Middle frontal gyrus (tissue), 1 donor: ENCODE measurements around the gene DIP2C.
"Not testable (repeated sequence)": the region's sequence is repeated elsewhere in the genome, so short reads cannot be mapped to it uniquely, and the experiment has no call there.

Source experiments
- DNase-seq: peaks from one replicate; pipeline ENCODE4 v3.0.0-alpha.2; 2015; ENCODE audit warnings: low spot score; ENCODE audit errors: extremely low spot score

Gene DIP2C

DNA sequence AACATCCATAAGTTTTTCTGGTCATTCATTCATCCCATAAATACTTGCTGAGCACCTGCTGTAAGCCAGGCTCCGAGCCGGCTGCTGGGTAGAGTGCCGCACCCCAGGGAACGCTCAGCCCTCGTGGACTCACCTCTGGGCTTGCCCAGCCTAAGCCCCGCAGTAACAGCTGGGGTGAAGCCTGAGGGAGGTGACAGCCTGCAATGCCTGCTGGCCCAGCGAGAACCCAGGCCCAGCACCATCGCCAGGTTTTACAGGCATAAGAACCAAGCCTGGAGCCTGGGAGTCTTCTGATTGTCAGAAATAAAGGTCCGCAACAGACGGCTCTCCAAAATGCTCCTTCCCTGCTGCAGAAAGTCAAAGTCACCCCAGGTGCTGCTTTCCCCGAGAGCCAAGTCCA is 348.8 kb downstream of the DIP2C start:
- no peak for DNase-seq

DNA sequence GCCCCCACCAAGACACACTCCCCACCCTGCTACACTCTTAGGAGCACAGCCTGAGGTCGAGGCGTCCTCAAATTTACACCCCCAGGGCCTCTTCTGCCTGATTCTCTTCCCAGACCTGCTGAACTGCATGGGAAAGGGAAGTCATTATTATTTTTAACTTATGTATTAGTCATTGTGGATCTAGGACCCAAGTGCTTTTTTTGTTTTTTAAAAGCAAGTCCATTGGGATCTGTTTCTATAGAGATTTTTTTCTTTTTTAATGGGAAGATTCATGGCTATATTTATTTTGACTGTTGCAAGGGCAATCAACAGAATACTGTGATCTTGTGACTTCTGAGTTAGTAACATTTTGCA is 350.5 kb downstream of the DIP2C start:
- DNase-seq = no peak

DNA sequence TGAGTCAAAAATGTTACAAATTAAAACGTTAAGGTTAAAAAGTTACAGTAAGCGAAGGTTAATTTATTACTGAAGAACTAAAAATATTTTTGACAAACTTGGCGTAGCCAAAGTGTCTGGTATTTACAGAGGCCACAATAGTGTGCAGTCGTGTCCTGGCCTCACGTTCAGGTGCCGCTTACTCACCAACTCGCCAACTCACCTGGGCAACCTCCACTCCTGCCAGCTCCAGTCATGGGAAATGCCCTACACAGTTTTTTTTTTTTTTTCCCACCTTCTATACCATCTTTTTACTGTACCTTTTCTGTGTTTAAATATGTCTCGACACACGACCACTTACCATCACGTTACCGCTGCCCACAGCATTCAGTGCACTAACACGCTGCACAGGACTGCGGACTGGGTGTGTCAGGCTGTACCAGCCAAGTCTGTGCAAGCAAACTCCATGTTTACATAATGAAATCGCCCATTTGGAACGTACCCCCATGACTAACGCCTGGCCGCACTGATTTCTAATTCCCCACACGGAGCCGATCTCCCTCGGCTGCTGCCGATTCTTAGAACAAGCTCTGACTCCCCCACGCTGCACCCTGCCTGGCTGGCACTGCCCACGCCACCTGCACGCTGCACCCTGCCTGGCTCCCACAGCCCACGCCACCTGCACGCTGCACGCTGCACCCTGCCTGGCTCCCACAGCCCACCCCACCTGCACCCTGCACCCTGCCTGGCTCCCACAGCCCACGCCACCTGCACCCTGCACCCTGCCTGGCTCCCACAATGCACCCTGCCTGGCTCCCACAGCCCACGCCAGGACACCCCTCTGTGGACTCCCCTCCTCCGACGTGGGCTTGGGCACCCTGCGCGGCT is 351.1 kb downstream of the DIP2C start:
- DNase-seq = no peak

DNA sequence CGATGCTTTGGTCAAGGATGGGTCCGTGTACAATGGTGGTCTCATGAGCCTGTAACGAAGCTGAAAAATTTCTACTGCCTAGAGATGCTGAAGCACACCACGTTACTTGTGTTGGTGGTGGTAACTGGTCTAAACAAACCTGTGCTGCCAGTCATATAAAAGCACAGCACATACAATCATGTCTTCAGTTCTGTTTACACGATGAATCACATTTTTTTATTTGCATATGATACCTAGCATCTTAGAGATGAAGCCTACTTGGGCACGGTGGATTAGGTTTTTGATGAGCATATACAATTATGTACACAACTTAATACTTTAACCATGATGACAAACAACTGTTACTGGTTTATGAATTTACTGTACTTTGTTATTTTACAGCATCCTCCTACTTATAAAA is 353.2 kb downstream of the DIP2C start:
- DNase-seq = no peak

DNA sequence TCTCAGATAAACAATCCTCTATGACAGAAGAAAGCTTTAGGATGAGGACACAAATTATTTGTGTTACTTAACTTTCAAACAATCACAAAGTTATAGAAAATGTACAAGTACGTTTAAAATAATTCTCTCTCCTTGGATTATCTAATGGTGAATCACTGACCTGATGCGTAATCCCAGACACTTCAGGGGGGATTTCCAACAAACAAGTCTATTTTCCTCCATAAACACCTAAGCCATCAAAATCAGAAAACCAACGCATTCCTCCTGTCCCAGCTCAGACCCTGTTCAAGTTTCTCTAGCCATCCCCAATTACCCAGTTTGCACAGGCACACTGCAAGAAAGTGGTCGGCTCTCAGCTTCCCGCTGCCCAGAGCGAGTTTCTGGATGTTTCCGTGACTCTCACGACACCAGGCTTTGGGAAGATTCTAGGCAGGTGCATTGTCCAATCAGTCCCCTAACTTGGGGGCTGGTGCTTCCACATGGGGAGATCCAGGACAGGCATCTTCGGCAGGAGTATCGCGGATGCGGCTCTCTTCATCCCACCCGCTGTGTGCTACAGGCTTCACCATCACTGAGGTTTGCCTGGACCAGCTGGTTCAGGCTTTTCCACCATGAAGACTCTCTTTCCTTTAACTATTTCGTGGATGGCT is 354.2 kb downstream of the DIP2C start:
- DNase-seq = no peak

DNA sequence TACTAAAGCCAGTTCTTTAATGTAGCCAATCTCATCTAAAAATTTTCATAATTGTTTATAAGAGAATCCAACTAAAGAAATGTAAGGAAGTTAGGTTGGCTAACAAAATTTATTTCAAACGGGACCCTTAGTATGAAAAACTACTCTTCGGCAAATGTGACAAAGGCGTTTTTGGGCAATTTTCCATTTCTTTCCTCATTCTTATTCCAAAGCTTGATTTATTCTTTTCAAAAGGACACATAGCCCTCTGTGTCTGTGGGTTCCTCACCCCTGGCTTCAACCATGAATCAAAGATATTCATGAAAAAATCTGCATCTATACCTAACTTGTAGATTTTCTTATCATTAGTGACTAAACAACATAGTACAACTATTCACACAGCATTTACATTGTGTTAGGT is 358.3 kb downstream of the DIP2C start:
- DNase-seq = no peak

DNA sequence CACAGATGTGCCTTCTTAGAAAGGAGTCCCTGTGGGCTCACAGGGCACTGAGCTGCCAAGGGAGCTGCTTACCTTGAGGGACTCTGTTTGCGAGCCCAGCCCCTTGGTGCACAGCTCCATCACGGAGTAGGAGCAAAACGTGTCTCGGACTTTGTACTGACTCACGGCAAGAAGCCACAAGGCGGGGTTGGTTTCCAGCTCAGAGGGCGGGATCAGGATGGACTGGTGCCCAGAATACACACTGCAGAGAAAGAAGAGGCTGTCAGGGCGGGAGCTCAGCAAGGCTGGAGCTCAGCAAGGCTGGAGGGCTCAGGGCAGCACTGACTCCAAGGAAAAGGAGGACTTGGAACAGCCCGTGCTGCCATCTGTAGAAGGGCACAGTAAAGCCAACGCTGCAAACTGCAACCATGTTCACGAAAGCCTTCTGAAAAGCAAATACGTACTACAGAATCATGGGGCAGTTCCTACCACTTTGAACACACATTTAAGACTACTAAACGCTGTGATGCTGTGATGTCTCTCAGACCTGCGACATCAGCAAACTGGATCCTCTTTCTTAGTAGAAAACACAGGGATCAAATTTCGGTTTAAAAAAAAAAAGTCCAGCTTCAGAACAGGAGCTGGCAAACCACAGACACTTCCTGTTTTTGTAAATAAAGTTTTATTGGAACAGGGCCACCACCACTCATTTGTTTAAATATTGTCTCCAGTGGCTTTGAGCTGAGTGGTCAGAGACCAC is 359.9 kb downstream of the DIP2C start:
- peak; percentile 55 for DNase-seq

DNA sequence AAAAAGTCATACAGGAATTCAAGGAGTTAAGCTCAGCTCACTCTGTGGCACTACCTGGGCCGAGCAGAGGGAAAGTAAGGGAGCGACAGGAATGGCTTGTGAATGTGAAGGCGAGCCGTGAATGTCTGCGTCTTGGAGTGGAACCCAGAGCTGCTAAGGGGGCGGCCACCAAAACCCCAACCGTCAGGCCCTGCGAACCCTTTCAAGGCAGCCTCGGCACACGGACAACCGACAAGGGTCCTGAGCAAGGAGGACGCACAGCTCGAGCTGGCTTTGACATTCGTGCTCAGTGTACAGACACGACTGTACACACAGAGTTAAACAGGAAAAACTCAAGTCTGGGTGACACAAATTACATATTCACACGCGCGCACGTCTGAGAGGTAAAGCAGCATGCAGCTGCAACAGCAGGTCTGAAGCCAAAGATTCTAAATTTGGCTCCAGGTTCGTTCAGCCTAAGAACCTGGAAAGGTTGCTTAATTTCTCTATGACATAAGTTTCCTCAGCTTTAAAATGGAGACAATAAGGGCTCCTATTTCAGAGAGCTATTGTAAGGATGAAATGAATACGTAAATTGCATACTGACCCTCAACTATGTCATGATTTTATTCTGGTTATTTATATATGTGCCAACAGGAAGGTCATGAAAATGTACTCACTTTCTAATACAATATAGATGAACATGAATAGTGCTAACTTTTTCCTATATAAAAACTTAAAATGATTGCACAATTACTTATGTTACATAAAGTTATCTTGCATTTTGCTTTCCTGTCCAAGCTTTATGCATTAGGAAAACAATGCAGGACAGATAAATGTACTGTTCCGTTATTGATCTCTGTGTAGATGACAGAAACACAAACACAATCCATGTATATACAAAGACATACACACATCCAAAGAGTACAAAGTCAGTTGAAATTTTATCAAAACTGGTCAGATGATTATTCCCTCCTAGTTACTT is 361.3 kb downstream of the DIP2C start:
- DNase-seq = no peak

DNA sequence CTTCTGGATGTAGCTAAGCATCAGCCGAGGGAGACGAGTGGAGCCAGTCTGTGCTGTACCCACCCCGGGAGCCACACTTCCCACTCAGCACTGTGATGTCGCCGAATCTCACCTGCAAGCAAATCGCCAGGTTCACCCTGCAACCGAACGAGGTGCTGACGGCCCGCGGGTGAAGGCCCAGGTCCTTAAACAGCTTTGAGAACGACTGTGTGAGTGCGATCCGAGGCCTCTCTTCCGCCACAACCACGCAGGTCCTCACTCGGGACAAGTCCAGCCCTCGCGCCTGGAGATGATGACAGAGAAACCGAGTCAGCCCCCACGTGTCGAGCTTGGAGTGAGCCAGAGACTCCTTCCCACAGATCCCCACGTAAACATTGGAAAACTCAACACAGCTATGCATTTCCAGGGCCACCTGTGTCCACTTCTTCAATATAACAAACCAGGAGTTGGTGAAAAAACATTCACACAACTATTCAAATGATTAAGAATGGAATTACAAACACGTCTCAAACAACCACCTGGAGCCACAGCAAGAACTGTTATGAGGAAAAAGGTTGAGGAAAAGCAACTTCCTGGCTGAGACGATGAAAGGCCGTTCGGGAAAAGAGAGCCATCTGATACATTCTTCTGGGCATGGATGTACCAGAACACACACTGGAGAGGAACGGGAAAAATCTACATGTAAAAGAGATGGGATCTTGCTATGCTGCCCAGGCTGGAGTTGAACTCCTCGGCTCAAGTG is 362.4 kb downstream of the DIP2C start:
- no peak for DNase-seq

DNA sequence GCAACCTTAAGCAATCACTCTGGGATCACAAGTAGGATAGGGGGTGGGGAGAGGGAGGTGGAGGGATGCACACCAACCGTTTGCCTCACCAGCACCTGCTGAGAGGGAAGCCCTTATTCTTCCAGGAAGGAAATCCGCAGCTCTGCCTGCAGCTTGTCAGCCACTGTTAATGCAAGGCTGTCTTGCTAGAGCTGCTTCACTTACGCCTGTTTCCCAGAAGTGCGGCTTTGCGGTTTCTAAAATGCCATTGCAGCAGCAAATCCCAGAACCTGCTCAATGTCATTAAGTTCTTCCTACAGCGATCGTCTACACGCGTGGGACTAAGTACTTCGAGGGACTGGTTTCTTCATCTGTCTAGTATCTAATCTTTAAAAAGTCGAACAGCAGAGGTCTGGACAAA is 363.1 kb downstream of the DIP2C start:
- DNase-seq = no peak

DNA sequence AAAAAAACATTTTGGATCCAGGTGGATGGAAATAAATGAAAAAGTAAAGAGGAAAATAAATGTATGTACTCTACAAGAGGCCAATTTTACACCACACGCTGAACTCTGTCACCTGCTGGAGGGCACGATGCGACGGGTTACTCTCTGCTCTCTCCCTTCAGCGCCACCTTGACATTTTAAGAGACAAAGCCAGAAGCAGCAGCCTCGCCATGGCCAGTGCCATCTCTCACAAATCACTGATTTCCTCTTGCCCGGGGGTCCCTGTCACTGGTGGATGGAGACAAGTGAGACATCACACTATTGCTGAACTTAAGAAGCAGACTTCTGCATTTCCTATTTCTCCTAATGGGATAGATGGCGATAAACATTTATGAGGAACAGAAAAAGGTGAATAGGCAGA is 364.2 kb downstream of the DIP2C start:
- DNase-seq = no peak

DNA sequence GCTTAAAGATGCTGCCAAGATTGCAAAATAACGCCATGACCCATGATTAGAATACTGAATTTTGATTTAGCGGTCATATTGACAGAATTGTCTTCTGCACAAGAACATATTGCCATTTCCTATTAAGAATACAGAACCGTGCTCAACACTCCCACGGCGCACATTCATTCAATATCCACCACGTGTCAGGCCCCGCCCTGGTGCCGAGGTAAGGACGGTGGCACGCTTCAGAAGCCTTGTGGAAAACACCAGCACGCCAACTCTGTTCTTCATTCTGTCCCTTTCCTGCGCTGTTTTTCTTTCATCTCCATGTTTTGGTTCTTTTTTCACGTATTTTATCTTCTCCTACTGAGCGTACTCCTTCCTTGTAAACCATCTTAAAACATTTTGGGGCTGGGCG is 364.9 kb downstream of the DIP2C start:
- no peak for DNase-seq

DNA sequence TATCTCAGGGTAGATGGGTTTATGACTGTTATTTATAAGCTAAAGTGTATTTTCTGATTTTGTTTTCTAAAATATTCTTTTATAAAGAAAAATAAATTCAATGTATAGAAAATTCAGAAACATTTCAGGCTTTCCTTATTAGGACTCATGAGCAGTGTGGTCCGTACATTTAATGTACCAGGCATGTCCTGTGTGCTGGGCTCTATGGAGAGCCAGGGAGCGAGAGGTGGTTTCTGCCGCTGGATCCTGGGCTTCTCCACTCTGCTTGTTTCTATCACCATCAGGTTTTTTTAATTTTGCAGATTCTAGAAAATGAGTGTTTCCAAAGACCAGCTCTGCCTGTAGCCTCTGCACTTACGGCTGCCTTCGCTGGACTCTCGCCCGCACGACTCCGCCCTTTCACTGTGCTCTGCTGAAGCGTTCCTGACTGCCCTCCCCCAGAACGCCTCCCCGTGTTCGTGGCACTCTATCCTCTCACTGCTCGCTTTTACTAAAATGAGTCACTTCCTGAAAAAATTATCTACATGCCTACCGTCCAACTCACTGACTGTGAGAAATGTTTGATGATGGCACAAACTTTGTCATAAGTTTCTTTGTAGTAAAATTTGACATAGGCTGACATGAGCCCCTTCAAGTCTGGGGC is 365.7 kb downstream of the DIP2C start:
- DNase-seq = peak; percentile 35

DNA sequence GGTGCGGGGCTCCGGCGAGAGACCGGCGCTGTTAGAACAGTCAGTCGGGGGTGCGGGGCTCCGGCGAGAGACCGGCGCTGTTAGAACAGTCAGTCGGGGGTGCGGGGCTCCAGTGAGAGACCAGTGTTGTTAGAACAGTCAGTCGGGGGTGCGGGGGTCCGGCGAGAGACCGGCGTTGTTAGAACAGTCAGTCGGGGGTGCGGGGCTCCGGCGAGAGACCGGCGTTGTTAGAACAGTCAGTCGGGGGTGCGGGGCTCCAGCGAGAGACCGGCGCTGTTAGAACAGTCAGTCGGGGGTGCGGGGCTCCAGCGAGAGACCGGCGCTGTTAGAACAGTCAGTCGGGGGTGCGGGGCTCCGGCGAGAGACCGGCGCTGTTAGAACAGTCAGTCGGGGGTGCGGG is 366.4 kb downstream of the DIP2C start:
- not testable (repeated sequence) for DNase-seq

DNA sequence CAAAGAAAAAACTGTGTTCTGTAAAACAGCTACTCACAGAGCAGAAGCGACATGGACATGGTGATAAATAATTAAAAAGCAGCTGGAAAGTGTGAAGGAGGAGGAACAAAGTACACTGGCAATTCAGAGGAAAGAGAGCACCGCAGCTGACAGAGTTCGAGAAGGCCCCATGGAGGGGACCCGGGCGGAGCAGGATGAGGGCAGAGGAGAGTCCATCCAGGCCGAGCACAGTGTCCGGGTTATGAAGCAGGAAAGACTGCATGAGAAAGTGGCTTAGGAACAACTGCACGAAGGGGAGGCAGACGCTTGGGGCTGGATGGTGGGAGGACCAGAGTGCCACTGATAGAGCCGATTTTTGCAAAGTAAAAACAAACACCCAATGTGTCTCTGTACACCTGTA is 368.7 kb downstream of the DIP2C start:
- no peak for DNase-seq

DNA sequence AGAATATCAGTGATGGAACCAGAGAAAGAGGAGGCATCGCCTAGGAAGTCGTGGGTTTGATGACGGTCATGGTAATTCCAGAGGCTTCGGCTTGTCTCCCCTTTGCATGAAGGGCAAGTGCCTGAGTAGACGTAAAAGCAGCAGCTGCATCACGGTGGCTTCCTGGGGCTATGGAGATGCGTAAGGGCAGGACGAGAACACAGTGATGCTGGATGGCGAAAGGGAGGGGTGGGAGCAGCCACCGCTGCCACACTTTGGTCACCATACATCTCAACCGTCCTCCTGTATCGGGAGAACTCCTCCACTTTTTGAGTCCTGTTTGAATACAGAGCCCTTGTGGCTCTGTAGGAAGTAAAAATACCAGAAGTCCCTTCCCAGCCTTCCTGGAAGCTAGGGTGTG is 371.5 kb downstream of the DIP2C start:
- DNase-seq = no peak

DNA sequence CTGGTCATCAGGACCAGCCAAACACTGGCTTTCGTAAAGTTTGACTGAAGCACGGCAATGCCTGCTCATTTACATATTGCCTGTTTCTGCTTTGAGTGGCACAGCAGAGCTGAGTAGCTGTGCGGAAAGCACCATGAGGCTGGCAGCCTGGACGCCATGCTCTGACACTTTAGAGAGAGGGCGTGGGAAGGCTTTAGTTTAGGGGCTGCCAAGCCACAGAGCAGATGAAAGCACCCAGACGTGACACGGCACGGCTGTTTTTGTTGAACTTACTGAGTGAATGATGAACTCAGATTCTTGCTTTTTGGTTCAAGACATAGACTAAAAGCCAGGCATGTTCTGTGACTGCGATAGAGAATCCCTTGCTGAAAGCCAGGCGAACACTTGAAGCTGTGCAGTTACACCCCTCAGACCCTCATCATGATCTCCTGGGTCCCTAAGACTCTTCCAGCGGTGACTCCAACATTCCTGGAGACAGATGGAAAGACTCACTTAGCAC is 372.1 kb downstream of the DIP2C start:
- no peak for DNase-seq

DNA sequence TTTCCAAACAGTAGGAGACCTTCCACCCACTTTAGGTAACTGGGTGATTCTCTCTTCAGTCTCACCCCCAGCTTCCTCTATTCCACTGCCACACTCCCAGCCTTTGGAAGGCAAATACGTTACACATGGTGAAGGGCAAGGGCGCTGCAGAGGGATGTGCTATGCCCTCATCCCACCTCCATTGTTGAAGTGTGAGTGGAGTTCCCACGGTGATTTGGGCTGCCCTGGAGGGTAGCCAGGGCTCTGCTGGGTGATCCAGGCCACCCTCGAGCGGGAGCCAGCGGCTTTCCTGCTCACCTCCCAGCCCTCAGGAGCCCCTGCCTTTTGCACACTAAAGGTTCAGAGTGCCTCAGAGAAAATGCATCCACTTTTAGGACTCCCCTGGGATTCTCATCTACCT is 373.1 kb downstream of the DIP2C start:
- DNase-seq = no peak

DNA sequence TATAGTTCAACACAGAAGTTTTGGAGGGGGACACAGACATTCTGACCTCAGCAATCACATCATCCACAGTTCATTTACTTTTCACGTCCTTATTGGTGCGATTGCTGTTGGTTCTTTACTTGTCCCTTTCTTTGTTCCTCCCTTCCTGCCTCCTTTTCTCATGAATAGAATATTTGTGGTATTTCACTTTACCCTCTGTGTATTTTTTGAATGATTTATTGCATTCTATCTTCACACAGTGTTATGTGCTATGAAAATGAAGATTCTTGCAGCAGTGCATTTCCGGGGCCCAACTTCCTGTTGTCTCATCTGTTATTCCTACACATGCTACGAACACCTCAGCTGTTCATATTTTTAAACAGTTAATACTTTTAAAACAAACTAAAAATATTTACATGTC is 374.6 kb downstream of the DIP2C start:
- DNase-seq = no peak

DNA sequence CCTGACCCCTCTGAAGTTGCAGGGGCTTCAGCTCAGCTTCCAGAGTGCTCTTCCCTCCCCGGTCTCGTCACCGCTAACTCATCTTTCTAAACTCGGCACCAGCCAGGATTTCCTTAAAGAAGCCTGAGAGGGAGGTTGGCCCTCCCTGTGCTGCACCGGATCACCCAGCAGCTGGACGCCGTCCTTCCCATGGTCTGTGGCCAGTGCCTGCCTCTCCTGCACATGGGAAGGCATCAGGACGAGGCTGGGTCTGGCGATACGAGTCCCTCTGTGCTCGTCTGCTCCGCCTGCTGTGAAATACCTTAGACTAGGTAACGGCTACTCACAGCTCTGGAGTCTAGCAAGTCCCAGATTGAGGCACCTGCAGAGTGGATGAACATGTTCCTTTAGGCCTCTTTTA is 375.1 kb downstream of the DIP2C start:
- DNase-seq = no peak
